ENCODE results near the gene SYDE2. TPM values are rescaled to one million over a fixed set of nuclear protein-coding genes. Genes with fewer than 3 reads are reported as not detected.

The SYDE2 gene
- total and polyA plus RNA-seq, 9 of the 15 experiments (the other 6 are each of a cell fraction or from before 2014, with no cell fraction given): 0.39 to 8.7 (median 4.5) TPM

GRCh38 chr1:85240174-85240601, 39.4 kb upstream of the SYDE2 start (continued):
- TF ChIP-seq CTCF (IDR thresholded peaks at IDR 0.05 in 2 of 3, conservative IDR thresholded peaks at IDR 0.05 in 1 of 3; ENCODE audit: insufficient read depth in 2 of 3, low read depth in 1 of 3, low read length in 3 of 3) (peak; percentile 43 to 70 (median 44); a peak in 5 of 6 replicates), DDX20 (tag; IDR thresholded peaks at IDR 0.05; ENCODE audit: low read depth) (no peak), RBBP5 (IDR thresholded peaks at IDR 0.05; ENCODE audit: borderline replicate concordance, insufficient read depth, low read length, poor library complexity, severe bottlenecking) (no peak), CC2D1A (IDR thresholded peaks at IDR 0.05) (0 out of 2 replicates have a peak, but pooled peaks have one; percentile 36), ZNF174 (CRISPR knock-in tag; IDR thresholded peaks at IDR 0.05) (no peak)
- TF ChIP-seq, protein P1, sequence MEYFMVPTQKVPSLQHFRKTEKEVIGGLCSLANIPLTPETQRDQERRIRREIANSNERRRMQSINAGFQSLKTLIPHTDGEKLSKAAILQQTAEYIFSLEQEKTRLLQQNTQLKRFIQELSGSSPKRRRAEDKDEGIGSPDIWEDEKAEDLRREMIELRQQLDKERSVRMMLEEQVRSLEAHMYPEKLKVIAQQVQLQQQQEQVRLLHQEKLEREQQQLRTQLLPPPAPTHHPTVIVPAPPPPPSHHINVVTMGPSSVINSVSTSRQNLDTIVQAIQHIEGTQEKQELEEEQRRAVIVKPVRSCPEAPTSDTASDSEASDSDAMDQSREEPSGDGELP (CRISPR knock-in tag; IDR thresholded peaks at IDR 0.05; ENCODE audit: borderline replicate concordance): 0 out of 2 replicates have a peak, but pooled peaks have one; percentile 24

DNA sequence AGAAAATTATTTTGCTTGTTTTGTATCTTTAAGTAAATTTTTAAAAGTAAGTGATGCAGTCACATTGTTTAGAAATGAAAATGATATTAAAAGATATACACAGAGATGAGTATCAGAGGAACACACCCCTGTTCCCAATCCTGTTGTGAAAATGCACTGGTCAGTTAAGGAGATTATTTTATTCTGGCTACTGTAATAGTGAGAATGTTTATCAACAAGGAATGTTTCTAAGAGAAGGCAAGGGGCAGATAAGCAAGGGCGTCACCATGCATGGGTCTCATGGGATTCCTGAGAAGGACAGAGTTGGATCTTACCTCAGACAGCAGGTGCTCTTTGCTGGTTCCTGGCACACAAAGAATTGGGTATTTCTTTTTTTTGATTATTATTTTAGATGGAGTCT, 36.8 kb upstream of the SYDE2 start:
- Histone ChIP-seq H2AFZ (ENCODE audit: low read depth, low read length) (no peak overlapping the region), H4K20me1 (replicated peaks; ENCODE audit: control insufficient read depth, insufficient read depth, low read length) (no peaks in the 10 kb centered on the region), H3K4me1 (replicated peaks in 1 of 2; ENCODE audit: control insufficient read depth in 2 of 2, insufficient read depth in 2 of 2, low read length in 2 of 2) (peaks cover 0 to 3% of the 10 kb centered on the region in 2 experiments; a peak in 1 of 5 replicates), H3K9ac (ENCODE audit: insufficient read depth in 1 of 2, low read depth in 2 of 2, low read length in 2 of 2) (no peak overlapping the region), H3K27ac (ENCODE audit: extremely low read depth, low read depth, low read length) (no peak overlapping the region), H3K9me1 (ENCODE audit: control insufficient read depth, insufficient read depth, low read length) (no peaks in the 10 kb centered on the region), H3K9me3 (replicated peaks; ENCODE audit: control insufficient read depth, insufficient read depth, low read depth, low read length) (no peaks in the 10 kb centered on the region), H3K4me2 (ENCODE audit: insufficient read depth, low read length) (no peak overlapping the region), H3K27me3 (ENCODE audit: control insufficient read depth in 2 of 2, insufficient read depth in 2 of 2, low read length in 2 of 2) (no peaks in the 10 kb centered on the region), H3K4me3 (no peak overlapping the region), H3K36me3 (ENCODE audit: control insufficient read depth, insufficient read depth, low read length) (no peaks in the 10 kb centered on the region), H3K79me2 (ENCODE audit: control insufficient read depth, insufficient read depth, low read length) (no peaks in the 10 kb centered on the region)
- intact Hi-C loops (cut with micrococcal nuclease): no loop called here
- BruUV-seq (replicated peaks): no TSS peak
- in situ Hi-C loops (cut with MboI): no loop called here
- TF ChIP-seq ARID1B (IDR thresholded peaks at IDR 0.05): peak; percentile 45; the same call in 1 of the 2 replicates
- peak; percentile 93 for TF ChIP-seq FOXJ2 (tag; IDR thresholded peaks at IDR 0.05)
- no peak for TF ChIP-seq ZNF79 (CRISPR knock-in tag; IDR thresholded peaks at IDR 0.05; ENCODE audit: low read depth)
- 0 out of 2 replicates have a peak, but pooled peaks have one; percentile 4 for TF ChIP-seq CBFA2T2 (conservative IDR thresholded peaks at IDR 0.05)
- TF ChIP-seq TEAD4 (IDR thresholded peaks at IDR 0.05; ENCODE audit: low read length): 0 out of 2 replicates have a peak, but pooled peaks have one; percentile 26
- no peak for TF ChIP-seq TEAD4 (CRISPR knock-in tag; IDR thresholded peaks at IDR 0.05; ENCODE audit: borderline replicate concordance)
- peak; percentile 32; the same call in 1 of the 2 replicates for TF ChIP-seq CBFA2T3 (IDR thresholded peaks at IDR 0.05)
- TF ChIP-seq ATF4 (CRISPR knock-in tag; IDR thresholded peaks at IDR 0.05): no peak
- TF ChIP-seq, protein P2, sequence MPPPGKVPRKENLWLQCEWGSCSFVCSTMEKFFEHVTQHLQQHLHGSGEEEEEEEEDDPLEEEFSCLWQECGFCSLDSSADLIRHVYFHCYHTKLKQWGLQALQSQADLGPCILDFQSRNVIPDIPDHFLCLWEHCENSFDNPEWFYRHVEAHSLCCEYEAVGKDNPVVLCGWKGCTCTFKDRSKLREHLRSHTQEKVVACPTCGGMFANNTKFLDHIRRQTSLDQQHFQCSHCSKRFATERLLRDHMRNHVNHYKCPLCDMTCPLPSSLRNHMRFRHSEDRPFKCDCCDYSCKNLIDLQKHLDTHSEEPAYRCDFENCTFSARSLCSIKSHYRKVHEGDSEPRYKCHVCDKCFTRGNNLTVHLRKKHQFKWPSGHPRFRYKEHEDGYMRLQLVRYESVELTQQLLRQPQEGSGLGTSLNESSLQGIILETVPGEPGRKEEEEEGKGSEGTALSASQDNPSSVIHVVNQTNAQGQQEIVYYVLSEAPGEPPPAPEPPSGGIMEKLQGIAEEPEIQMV (tag; conservative IDR thresholded peaks at IDR 0.05; ENCODE audit: low read depth): no peak
- TF ChIP-seq CTBP1 (IDR thresholded peaks at IDR 0.05; ENCODE audit: borderline replicate concordance): no peak
- FAIRE-seq (no peak), ATAC-seq (peak; percentile 39; the same call in 1 of the 3 replicates), DNase-seq (ENCODE audit: extremely low read depth in 1 of 4, low spot score in 3 of 4) (no peak)
- ChIA-PET POLR2A (no interaction called here), CTCF (ENCODE audit: low intra/inter-chr PET ratio) (no interaction called here)
- 14% methylated on average over 1 of the region's 1 CpG for WGBS (ENCODE audit: insufficient coverage, low coverage, missing lambda C conversion rate)
